Amygdala (tissue), 56 donors: ENCODE results near the gene KCMF1.

Experiments
- DNase-seq, 56 donors: peaks; one replicate each; lab custom pipeline; 2025; lab: John Stamatoyannopoulos, UW

Gene KCMF1

GRCh38 chr2:84972207-84972783 is 1.3 kb downstream of the KCMF1 start:
- no peak for DNase-seq

DNA sequence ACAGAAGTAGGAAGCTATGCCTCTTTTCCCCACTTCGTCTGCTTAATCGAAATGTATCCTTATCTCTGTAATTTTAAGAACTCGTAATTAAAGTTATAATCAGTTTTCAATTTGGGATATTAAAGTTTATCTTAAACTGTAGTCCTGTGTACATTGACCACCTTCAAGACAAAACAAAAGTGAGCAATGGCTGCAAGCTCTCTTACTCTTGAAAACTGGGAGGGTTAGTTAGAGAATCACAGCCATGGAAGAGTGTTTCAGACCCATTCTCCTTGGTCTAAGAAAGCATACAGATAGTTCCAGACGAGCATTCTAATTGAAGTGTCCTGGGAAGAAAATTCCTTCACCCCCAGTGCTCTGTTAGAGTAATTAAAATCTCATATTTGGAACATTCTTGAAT is 2.0 kb downstream of the KCMF1 start:
- no peak for DNase-seq

GRCh38 chr2:84980263-84980983 is 9.5 kb downstream of the KCMF1 start:
- DNase-seq: no peak

- no peak for DNase-seq
Measured at GRCh38 chr2:84986018-84986417, 15.1 kb downstream of the KCMF1 start.

GRCh38 chr2:84989422-84989821 is 18.5 kb downstream of the KCMF1 start:
- DNase-seq: no peak

- no peak for DNase-seq
Measured at GRCh38 chr2:84989927-84990326, 19.0 kb downstream of the KCMF1 start.

DNA sequence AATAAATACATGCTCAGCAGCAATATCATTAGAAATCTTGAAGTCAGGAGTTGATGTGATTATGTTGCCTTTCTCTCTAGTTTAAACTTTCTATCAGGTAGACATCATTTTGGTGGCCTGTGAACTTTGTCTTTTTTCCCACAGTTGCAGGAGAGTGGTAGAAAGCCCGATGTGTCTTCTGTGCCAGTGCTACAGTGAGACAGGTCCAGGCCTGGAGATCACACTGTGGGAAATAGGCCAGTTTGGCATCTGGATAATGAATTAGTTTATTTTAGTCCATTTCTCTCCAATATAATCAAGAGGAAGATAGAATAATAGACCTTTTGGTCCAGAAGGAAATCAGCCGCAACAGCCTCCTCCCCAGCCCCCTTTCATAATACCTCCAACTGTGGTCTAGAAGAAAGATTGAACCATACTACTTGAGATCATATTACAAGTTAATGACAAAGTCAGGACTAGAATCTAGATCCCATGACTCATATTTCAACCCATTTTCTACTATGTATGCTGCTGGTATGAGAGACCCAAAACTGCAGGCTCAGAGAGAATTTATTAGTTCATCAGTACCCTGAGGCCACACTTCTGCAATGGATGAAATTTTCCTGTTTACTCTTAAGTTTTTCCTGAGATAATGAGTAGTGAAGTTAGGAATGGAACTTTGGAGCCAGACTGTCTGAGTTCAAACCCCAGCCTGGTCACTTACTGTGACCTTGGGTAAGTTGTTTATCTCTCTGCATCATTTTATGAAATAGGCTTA is 20.6 kb downstream of the KCMF1 start:
- no peak for DNase-seq

GRCh38 chr2:84995826-84996225 is 24.9 kb downstream of the KCMF1 start:
- DNase-seq: no peak

DNA sequence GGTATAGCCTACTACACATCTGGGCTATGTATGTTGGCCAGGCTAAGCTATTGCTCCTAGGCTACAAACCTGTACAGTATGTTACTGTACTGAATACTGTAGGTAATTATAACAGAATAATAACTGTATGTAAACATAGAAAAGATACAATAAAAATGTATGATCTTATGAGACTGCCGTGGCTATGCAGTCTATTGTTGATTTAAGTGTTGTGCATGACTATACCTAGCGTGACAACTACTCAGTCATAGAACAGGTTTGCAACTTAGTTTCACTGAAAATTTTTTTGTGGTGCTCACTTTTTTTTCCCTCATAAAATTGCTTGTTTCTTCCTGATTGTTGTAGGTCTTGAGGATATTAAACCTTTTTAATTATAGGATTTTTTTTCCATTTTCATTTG is 25.9 kb downstream of the KCMF1 start:
- DNase-seq: no peak

DNA sequence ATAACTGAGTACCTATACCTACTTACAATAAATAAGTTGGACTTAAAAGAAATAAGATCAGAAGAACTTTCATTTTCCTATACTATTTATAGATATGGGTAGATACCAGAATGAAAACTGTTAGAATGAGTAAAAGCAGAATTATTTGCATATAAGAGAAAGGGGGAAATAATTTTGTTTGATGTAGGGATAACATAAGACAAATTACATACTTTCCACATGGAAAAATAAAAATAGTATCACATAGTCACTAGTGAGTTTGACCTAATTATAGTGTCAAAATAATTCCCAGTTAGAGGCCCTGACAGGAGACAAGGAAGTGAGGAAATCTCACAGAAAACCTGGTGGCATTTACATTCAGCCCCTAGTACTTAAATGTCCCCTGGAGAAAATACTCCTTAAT is 28.6 kb downstream of the KCMF1 start:
- DNase-seq: no peak

DNA sequence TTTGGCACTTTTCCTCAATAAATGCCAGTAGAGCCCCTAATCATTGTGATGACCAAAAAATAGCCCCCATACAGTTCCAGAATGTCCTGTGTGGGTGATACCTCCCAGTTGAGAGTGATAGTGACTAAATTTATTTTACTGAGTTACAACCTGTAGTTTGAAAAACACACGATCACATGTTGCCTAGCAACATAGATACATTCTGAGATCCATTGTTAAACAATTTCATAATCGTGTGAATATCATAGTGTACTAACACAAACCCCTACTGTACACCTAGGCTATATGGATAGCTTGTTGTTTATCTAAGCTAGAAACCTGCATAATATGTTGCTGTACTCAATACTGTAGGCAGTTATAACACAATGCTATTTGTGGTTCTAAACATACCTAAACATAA is 30.6 kb downstream of the KCMF1 start:
- DNase-seq: no peak

DNA sequence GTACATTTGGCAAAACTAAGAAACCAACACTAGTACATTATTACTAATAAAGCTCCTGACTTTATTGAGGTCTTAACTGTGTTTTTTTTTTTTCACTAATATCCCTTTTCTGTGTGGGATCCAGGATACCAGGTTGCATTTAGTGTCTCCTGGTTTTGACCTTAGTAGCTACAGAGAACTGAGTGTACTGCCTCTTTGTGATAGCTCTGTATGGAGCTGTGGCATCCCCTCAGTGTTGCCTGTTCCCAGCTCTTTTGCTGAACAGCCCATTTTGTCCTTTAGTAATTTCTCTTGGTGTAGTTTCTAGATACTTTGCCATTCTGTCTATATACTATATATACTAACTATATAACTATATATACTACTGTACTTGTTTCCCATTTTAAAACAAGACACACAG is 31.6 kb downstream of the KCMF1 start:
- no peak for DNase-seq

DNA sequence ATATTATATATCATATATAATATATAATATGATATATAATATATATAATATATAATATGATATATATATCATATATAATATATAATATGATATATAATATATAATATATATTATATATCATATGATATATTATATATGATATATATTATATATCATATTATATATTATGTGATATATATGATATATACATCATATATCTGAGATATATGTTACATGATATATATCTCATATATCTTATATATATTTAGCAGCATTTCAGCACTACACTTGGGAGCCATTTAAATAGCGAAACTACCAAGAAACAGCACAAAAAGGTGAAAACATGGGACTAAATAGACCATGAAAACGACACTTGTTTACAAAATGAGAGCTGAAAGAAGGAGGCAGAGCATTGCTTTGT is 37.3 kb downstream of the KCMF1 start:
- DNase-seq: no peak

DNA sequence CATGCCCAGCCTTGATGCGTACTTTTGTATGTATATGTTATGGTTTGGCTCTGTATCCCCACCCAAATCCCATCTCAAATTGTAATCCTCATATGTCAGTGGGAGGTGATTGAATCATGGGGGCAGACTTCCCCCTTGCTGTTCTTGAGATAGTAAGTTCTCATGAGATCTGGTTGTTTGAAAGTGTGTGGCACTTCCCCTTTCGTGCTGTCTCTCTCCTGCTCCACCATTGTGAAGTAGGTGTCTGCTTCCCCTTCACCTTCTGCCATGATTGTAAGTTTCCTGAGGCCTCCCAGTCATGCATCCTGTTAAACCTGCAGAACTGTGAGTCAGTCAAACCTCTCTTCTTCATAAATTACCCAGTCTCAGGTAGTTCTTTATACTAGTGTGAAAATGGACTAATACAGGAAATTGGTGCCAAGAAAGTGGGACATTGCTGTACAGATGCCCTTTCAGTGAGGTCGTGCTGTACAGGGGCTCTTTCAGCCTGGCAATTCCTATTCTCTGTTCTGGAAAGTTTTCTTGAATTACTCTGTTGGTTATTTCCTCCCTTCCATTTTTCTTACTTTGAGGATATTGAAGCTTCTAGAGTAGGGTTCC is 38.2 kb downstream of the KCMF1 start:
- DNase-seq: no peak

- DNase-seq: no peak
Measured at GRCh38 chr2:85010404-85010803, 39.4 kb downstream of the KCMF1 start.

DNA sequence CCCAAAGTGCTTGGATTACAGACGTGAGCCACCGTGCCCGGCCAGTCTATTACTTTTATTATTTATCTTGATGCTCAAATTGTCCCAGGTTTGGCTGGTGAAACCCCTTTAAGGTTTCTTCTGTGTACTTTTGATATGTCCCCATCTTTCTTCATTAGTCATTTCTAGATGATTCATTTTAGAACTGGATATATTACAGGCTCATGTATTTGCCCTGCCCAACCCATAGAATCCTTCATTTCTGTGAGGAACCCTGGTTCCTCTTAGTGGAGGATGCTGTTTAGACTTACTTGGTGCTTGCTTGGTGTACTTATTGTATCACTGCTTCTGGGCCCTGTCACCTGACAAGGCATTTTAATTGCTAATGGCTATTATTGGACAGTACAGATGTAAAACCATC is 40.1 kb downstream of the KCMF1 start:
- no peak for DNase-seq

GRCh38 chr2:85011747-85012146 is 40.8 kb downstream of the KCMF1 start:
- DNase-seq: no peak

DNA sequence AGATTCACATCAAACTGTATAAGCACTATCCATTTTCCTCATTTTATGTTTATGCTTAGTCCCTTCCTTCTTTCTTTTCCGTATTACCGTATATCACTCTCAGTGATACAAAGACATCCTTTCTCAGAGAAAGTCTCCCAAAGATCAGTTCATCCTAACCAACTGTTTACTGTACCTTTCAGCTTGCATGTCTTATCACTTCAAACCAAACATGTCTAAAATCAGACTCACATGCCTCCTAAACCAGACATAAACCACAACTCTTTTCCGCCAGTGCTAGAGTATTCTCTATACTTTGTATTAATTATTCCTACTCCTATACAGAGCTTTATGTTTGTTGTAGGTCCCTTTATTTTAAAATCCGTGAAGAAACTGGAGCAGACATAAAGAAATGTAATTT is 41.5 kb downstream of the KCMF1 start:
- DNase-seq: no peak

- no peak for DNase-seq
Measured at GRCh38 chr2:85012855-85013254, 41.9 kb downstream of the KCMF1 start.

DNA sequence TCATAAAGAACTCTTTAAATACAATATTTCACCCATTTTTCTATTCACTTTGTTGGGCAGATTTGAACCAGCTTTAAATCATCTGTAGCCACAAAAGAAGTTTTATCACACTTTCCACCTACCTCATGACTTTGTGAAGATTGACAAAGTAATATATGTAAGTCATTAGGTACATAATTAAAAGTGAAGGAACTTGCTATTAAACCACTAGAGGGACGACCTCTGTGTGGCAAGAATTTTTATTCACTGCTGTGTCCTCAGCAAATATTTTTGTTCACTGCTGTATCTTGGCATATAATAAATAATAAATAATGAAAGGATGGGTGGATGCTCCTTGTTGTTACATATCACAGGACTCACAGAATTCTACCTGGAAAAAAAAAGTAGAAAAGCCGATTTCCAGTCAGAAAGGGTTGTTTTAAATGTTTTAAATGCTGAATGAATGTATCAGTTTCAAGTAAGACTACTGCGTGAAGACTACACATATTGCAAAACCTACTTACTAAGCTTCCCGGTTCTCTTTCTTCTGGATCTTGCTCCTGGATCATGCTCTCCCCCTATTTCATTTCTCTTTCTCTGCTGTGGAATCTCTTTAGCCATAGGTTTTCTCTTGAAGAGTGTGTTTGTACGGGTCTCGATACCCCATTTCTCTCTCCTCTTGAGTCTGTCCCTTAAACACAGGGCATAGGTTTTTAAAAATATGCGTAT is 44.8 kb downstream of the KCMF1 start:
- DNase-seq: no peak

GRCh38 chr2:85016446-85016845 is 45.5 kb downstream of the KCMF1 start:
- no peak for DNase-seq
